A549 (cell line): ENCODE measurements around the gene GATA2.

Source experiments
- CTCF ChIP-seq: fragments of >200 bp; sonication (Bioruptor Twin); formaldehyde crosslinking; IDR thresholded peaks from 3 replicates; pipeline ENCODE4 v1.5.1; 2016
- HOXB5 ChIP-seq: fragments of 250-450 bp; sonication (Bioruptor Pico); IDR thresholded peaks from 2 replicates; pipeline ENCODE4 v1.5.0; 2020; ENCODE audit warnings: mild to moderate bottlenecking, moderate library complexity
- MAX ChIP-seq: IDR thresholded peaks from 2 replicates; pipeline ENCODE4 v1.6.1; 2012
- NFE2L2 ChIP-seq: fragments of 150-350 bp; conservative IDR thresholded peaks from 2 replicates; pipeline ENCODE4 v1.6.1; 2014; ENCODE audit warnings: low read length
- POLR2A ChIP-seq: IDR thresholded peaks from 2 replicates; pipeline ENCODE4 v1.6.1; 2012; ENCODE audit warnings: mild to moderate bottlenecking, low read length
- RCOR1 ChIP-seq: fragments of 150-350 bp; IDR thresholded peaks from 2 replicates; pipeline ENCODE4 v1.6.1; 2014; ENCODE audit warnings: antibody characterized with exemption, low read length, low read depth
- RFX5 ChIP-seq: fragments of 450-650 bp; IDR thresholded peaks from 2 replicates; pipeline ENCODE4 v1.7.1; 2014; ENCODE audit warnings: antibody characterized with exemption, mild to moderate bottlenecking, moderate library complexity
- SMC3 ChIP-seq: fragments of >200 bp; sonication (Bioruptor Twin); formaldehyde crosslinking; IDR thresholded peaks from 3 replicates; pipeline ENCODE4 v1.6.1; 2018; ENCODE audit warnings: inconsistent platforms
- USF2 ChIP-seq: fragments of 450-650 bp; IDR thresholded peaks from 2 replicates; pipeline ENCODE4 v1.6.1; 2014; ENCODE audit warnings: antibody characterized with exemption

GRCh38 chr3:128503751-128504532 lies 10.9 kb upstream of the GATA2 start:
- TF ChIP-seq RFX5 (no peak), RCOR1 (no peak), MAX (no peak), SMC3 (no peak), HOXB5 (no peak), CTCF (no peak), POLR2A (no peak), USF2 (no peak), NFE2L2 (no peak)
